ENCODE measurements around the gene LNPK. TPM values are rescaled to one million over a fixed set of nuclear protein-coding genes. Genes with fewer than 3 reads are reported as not detected.

Gene LNPK
- 17.1 and 69.0 TPM in 2 replicates for total RNA-seq (2014; rRNA removed; shearing (Covaris generic); ENCODE audit: low replicate concordance)

GRCh38 chr2:176001916-176002687 lies at the start of gene LNPK:
Gene LNPK (minus strand): TSS chr2:176002267. CDS start chr2:175995584, 6,683 bp downstream.
- H3K27me3 ChIP-seq (ENCODE audit: low read length), result no peaks in the 10 kb centered on the region
- no peaks in the 10 kb centered on the region for H3K9me3 ChIP-seq (ENCODE audit: low read length)
- no peaks in the 10 kb centered on the region for H3K9me2 ChIP-seq (replicated peaks; ENCODE audit: insufficient read depth, low read length)
- H3K4me3 ChIP-seq (ENCODE audit: low read length), result peak within 1 kb of the TSS; percentile 82
- peak within 1 kb of the TSS; percentile 60 for H3K27ac ChIP-seq (ENCODE audit: low read length)
- peaks cover 44% of the 10 kb centered on the region for H3K4me1 ChIP-seq (ENCODE audit: low read length)
- no peaks in the 10 kb centered on the region for H3K36me3 ChIP-seq (ENCODE audit: insufficient read depth, low read length)
- peak within 1 kb of the TSS; percentile 97 for H2AFZ ChIP-seq (ENCODE audit: low read length)
- H3K79me2 ChIP-seq (ENCODE audit: low read length), result peaks cover 48% of the 10 kb centered on the region
- DNase-seq, result peak; percentile 96
- H3K9ac ChIP-seq (ENCODE audit: low read length), result peak within 1 kb of the TSS; percentile 75
- H3K4me2 ChIP-seq (ENCODE audit: low read depth, low read length, poor library complexity, severe bottlenecking), result peak within 1 kb of the TSS; percentile 98
- no peaks in the 10 kb centered on the region for H4K20me1 ChIP-seq (ENCODE audit: insufficient read depth, low read depth, low read length)

GRCh38 chr2:176039375-176039774 lies 37.3 kb upstream of the LNPK start:
- Histone ChIP-seq H3K4me2 (ENCODE audit: low read depth, low read length, poor library complexity, severe bottlenecking) (no peak overlapping the region), H3K9me3 (ENCODE audit: low read length) (no peaks in the 10 kb centered on the region)

GRCh38 chr2:176038694-176039093 lies 36.6 kb upstream of the LNPK start:
- H3K27ac ChIP-seq (ENCODE audit: low read length), result no peak overlapping the region
- no peak overlapping the region for H3K4me2 ChIP-seq (ENCODE audit: low read depth, low read length, poor library complexity, severe bottlenecking)
- H3K4me1 ChIP-seq (ENCODE audit: low read length), result peaks cover 7% of the 10 kb centered on the region
- H2AFZ ChIP-seq (ENCODE audit: low read length), result no peak overlapping the region
- no peaks in the 10 kb centered on the region for H3K36me3 ChIP-seq (ENCODE audit: insufficient read depth, low read length)
- no peaks in the 10 kb centered on the region for H3K9me2 ChIP-seq (replicated peaks; ENCODE audit: insufficient read depth, low read length)
- H3K9ac ChIP-seq (ENCODE audit: low read length), result no peak overlapping the region
- no peaks in the 10 kb centered on the region for H3K27me3 ChIP-seq (ENCODE audit: low read length)
- no peaks in the 10 kb centered on the region for H3K9me3 ChIP-seq (ENCODE audit: low read length)
- DNase-seq, result peak; percentile 42
- H3K79me2 ChIP-seq (ENCODE audit: low read length), result no peaks in the 10 kb centered on the region
- H3K4me3 ChIP-seq (ENCODE audit: low read length), result no peak overlapping the region; the same call in 1 of the 2 replicates
- H4K20me1 ChIP-seq (ENCODE audit: insufficient read depth, low read depth, low read length), result no peaks in the 10 kb centered on the region

More at GRCh38 chr2:176039375-176039774, 37.3 kb upstream of the LNPK start:
- H3K27ac ChIP-seq (ENCODE audit: low read length), result no peak overlapping the region
- H2AFZ ChIP-seq (ENCODE audit: low read length), result no peak overlapping the region
- no peak overlapping the region for H3K9ac ChIP-seq (ENCODE audit: low read length)
- H3K36me3 ChIP-seq (ENCODE audit: insufficient read depth, low read length), result no peaks in the 10 kb centered on the region
- no peak overlapping the region; the same call in 1 of the 2 replicates for H3K4me3 ChIP-seq (ENCODE audit: low read length)
- H3K9me2 ChIP-seq (replicated peaks; ENCODE audit: insufficient read depth, low read length), result no peaks in the 10 kb centered on the region
- DNase-seq, result peak; percentile 42
- peaks cover 7% of the 10 kb centered on the region for H3K4me1 ChIP-seq (ENCODE audit: low read length)
- H3K79me2 ChIP-seq (ENCODE audit: low read length), result no peaks in the 10 kb centered on the region
- H4K20me1 ChIP-seq (ENCODE audit: insufficient read depth, low read depth, low read length), result no peaks in the 10 kb centered on the region
- no peaks in the 10 kb centered on the region for H3K27me3 ChIP-seq (ENCODE audit: low read length)

GRCh38 chr2:176035013-176035691 lies 33.1 kb upstream of the LNPK start:
- Histone ChIP-seq H3K4me1 (ENCODE audit: low read length) (peaks cover 7% of the 10 kb centered on the region), H3K4me2 (ENCODE audit: low read depth, low read length, poor library complexity, severe bottlenecking) (no peak overlapping the region), H3K9me2 (replicated peaks; ENCODE audit: insufficient read depth, low read length) (no peaks in the 10 kb centered on the region), H2AFZ (ENCODE audit: low read length) (no peak overlapping the region), H3K4me3 (ENCODE audit: low read length) (no peak overlapping the region), H3K9me3 (ENCODE audit: low read length) (no peaks in the 10 kb centered on the region), H3K9ac (ENCODE audit: low read length) (no peak overlapping the region), H3K27ac (ENCODE audit: low read length) (no peak overlapping the region), H3K36me3 (ENCODE audit: insufficient read depth, low read length) (no peaks in the 10 kb centered on the region), H3K27me3 (ENCODE audit: low read length) (0 out of 2 replicates have a peak, but pooled peaks cover 3% of the 10 kb centered on the region), H3K79me2 (ENCODE audit: low read length) (no peaks in the 10 kb centered on the region), H4K20me1 (ENCODE audit: insufficient read depth, low read depth, low read length) (no peaks in the 10 kb centered on the region)
- DNase-seq, result no peak

- no peaks in the 10 kb centered on the region for H3K36me3 ChIP-seq (ENCODE audit: insufficient read depth, low read length)
- no peak overlapping the region for H2AFZ ChIP-seq (ENCODE audit: low read length)
- H3K9ac ChIP-seq (ENCODE audit: low read length), result no peak overlapping the region
- no peak for DNase-seq
- no peaks in the 10 kb centered on the region for H3K79me2 ChIP-seq (ENCODE audit: low read length)
- peaks cover 3% of the 10 kb centered on the region; the same call in 1 of the 2 replicates for H3K27me3 ChIP-seq (ENCODE audit: low read length)
- no peak overlapping the region for H3K4me3 ChIP-seq (ENCODE audit: low read length)
- H3K4me2 ChIP-seq (ENCODE audit: low read depth, low read length, poor library complexity, severe bottlenecking), result no peak overlapping the region
- H3K27ac ChIP-seq (ENCODE audit: low read length), result no peak overlapping the region
- H4K20me1 ChIP-seq (ENCODE audit: insufficient read depth, low read depth, low read length), result no peaks in the 10 kb centered on the region
- no peaks in the 10 kb centered on the region for H3K9me3 ChIP-seq (ENCODE audit: low read length)
- H3K4me1 ChIP-seq (ENCODE audit: low read length), result no peaks in the 10 kb centered on the region
- no peaks in the 10 kb centered on the region for H3K9me2 ChIP-seq (replicated peaks; ENCODE audit: insufficient read depth, low read length)
These were observed 25.7 kb upstream of the LNPK start for GRCh38 chr2:176027806-176028205.

- H3K4me1 ChIP-seq (ENCODE audit: low read length), result no peaks in the 10 kb centered on the region
- no peak overlapping the region for H3K4me3 ChIP-seq (ENCODE audit: low read length)
- no peaks in the 10 kb centered on the region for H3K36me3 ChIP-seq (ENCODE audit: insufficient read depth, low read length)
- H3K27ac ChIP-seq (ENCODE audit: low read length), result no peak overlapping the region
- no peaks in the 10 kb centered on the region; the same call in 1 of the 2 replicates for H3K27me3 ChIP-seq (ENCODE audit: low read length)
- H3K4me2 ChIP-seq (ENCODE audit: low read depth, low read length, poor library complexity, severe bottlenecking), result no peak overlapping the region
- no peaks in the 10 kb centered on the region for H3K79me2 ChIP-seq (ENCODE audit: low read length)
- no peaks in the 10 kb centered on the region for H3K9me2 ChIP-seq (replicated peaks; ENCODE audit: insufficient read depth, low read length)
- DNase-seq, result no peak
- H3K9ac ChIP-seq (ENCODE audit: low read length), result no peak overlapping the region
- H2AFZ ChIP-seq (ENCODE audit: low read length), result no peak overlapping the region
- no peaks in the 10 kb centered on the region for H4K20me1 ChIP-seq (ENCODE audit: insufficient read depth, low read depth, low read length)
- no peaks in the 10 kb centered on the region for H3K9me3 ChIP-seq (ENCODE audit: low read length)
These were observed 23.9 kb upstream of the LNPK start for GRCh38 chr2:176025932-176026331.

GRCh38 chr2:176024083-176024482 lies 22.0 kb upstream of the LNPK start:
- Histone ChIP-seq H2AFZ (ENCODE audit: low read length) (no peak overlapping the region), H4K20me1 (ENCODE audit: insufficient read depth, low read depth, low read length) (no peaks in the 10 kb centered on the region), H3K9ac (ENCODE audit: low read length) (no peak overlapping the region), H3K36me3 (ENCODE audit: insufficient read depth, low read length) (no peaks in the 10 kb centered on the region), H3K9me3 (ENCODE audit: low read length) (no peaks in the 10 kb centered on the region), H3K4me2 (ENCODE audit: low read depth, low read length, poor library complexity, severe bottlenecking) (no peak overlapping the region), H3K4me1 (ENCODE audit: low read length) (no peaks in the 10 kb centered on the region), H3K9me2 (replicated peaks; ENCODE audit: insufficient read depth, low read length) (no peaks in the 10 kb centered on the region), H3K4me3 (ENCODE audit: low read length) (no peak overlapping the region), H3K27ac (ENCODE audit: low read length) (no peak overlapping the region), H3K79me2 (ENCODE audit: low read length) (no peaks in the 10 kb centered on the region), H3K27me3 (ENCODE audit: low read length) (no peaks in the 10 kb centered on the region; the same call in 1 of the 2 replicates)
- no peak for DNase-seq

GRCh38 chr2:176022048-176022447 lies 20.0 kb upstream of the LNPK start:
- no peak overlapping the region for H3K4me3 ChIP-seq (ENCODE audit: low read length)
- no peaks in the 10 kb centered on the region for H4K20me1 ChIP-seq (ENCODE audit: insufficient read depth, low read depth, low read length)
- no peak overlapping the region for H3K4me2 ChIP-seq (ENCODE audit: low read depth, low read length, poor library complexity, severe bottlenecking)
- H3K9ac ChIP-seq (ENCODE audit: low read length), result no peak overlapping the region
- no peaks in the 10 kb centered on the region for H3K79me2 ChIP-seq (ENCODE audit: low read length)
- no peaks in the 10 kb centered on the region for H3K9me3 ChIP-seq (ENCODE audit: low read length)
- H3K27ac ChIP-seq (ENCODE audit: low read length), result no peak overlapping the region
- H2AFZ ChIP-seq (ENCODE audit: low read length), result no peak overlapping the region
- H3K36me3 ChIP-seq (ENCODE audit: insufficient read depth, low read length), result no peaks in the 10 kb centered on the region
- no peaks in the 10 kb centered on the region for H3K9me2 ChIP-seq (replicated peaks; ENCODE audit: insufficient read depth, low read length)
- H3K4me1 ChIP-seq (ENCODE audit: low read length), result no peaks in the 10 kb centered on the region
- no peak for DNase-seq
- no peaks in the 10 kb centered on the region; the same call in 1 of the 2 replicates for H3K27me3 ChIP-seq (ENCODE audit: low read length)
